Measurements from ENCODE around the gene BTBD18.
"Not testable (repeated sequence)": the region's sequence is repeated elsewhere in the genome, so short reads cannot be mapped to it uniquely, and the experiment has no call there.

Gene BTBD18

GRCh38 chr11:57727185-57727584 is 24.4 kb downstream of the BTBD18 start:
- no peak for DNase-seq

GRCh38 chr11:57716726-57717125 is 34.9 kb downstream of the BTBD18 start:
- not testable (repeated sequence) for DNase-seq

- DNase-seq, result no peak
Measured at GRCh38 chr11:57713835-57714234, 37.8 kb downstream of the BTBD18 start.

- DNase-seq, result peak; percentile 90
Measured at GRCh38 chr11:57712256-57713150, 39.1 kb downstream of the BTBD18 start, which contains the start of gene TMX2. TMX2 (plus strand) TSS chr11:57712593; CDS start chr11:57712619, 26 bp downstream.

GRCh38 chr11:57711414-57712255 is 40.0 kb downstream of the BTBD18 start, which contains the start of gene MED19:
MED19 (minus strand) TSS chr11:57712215; CDS start chr11:57712179, 36 bp downstream.
- peak; percentile 69 for DNase-seq

GRCh38 chr11:57709802-57710367 is 41.7 kb downstream of the BTBD18 start:
- no peak for DNase-seq

GRCh38 chr11:57705432-57705831 is 46.2 kb downstream of the BTBD18 start:
- DNase-seq, result not testable (repeated sequence)

- no peak for DNase-seq
Measured at GRCh38 chr11:57704932-57705331, 46.7 kb downstream of the BTBD18 start.

GRCh38 chr11:57703341-57703740 is 48.3 kb downstream of the BTBD18 start:
- no peak for DNase-seq

- DNase-seq, result no peak
Measured at GRCh38 chr11:57700425-57700824, 51.2 kb downstream of the BTBD18 start.

- DNase-seq, result no peak
Measured at GRCh38 chr11:57699813-57700212, 51.8 kb downstream of the BTBD18 start.

GRCh38 chr11:57698843-57699365 is 52.7 kb downstream of the BTBD18 start:
- no peak for DNase-seq

Measured in T1000 (cell line).